Breast epithelium (tissue), 3 donors: ENCODE data around the gene FAM163B.

ENCODE experiments used
- POLR2A ChIP-seq: fragments of 450-650 bp; IDR thresholded peaks from one replicate; pipeline ENCODE4 v1.6.1; 2016; ENCODE audit warnings: antibody characterized with exemption, mild to moderate bottlenecking, moderate library complexity
- POLR2AphosphoS5 ChIP-seq, 3 donors: sonication (generic); formaldehyde crosslinking; IDR thresholded peaks; one replicate each; pipeline ENCODE4 v1.6.1; 2017; ENCODE audit warnings: antibody characterized with exemption in 3 of 3

GRCh38 chr9:133538851-133539833 is 70.0 kb downstream of the FAM163B start:
- TF ChIP-seq POLR2AphosphoS5 (IDR thresholded peaks at IDR 0.05), result no peak
- TF ChIP-seq POLR2A, result no peak
